NCI-H510A treated with DMSO at 0.1 percent for 48 hours (cell line): ENCODE measurements around the gene ITIH4.
A peak's percentile ranks its signal among the peaks of the same experiment; 100 is the strongest.

Experiments
- DNase-seq: peaks from one replicate; lab custom pipeline; 2025; lab: John Stamatoyannopoulos, UW

The ITIH4 gene

GRCh38 chr3:52848617-52849016 lies 18.1 kb upstream of the ITIH4 start:
- no peak for DNase-seq

GRCh38 chr3:52847726-52848125 lies 17.3 kb upstream of the ITIH4 start:
- no peak for DNase-seq

GRCh38 chr3:52847241-52847640 lies 16.8 kb upstream of the ITIH4 start:
- no peak for DNase-seq

- peak; percentile 39 for DNase-seq
Observed at GRCh38 chr3:52846432-52846965, 16.0 kb upstream of the ITIH4 start.

- no peak for DNase-seq
Observed at GRCh38 chr3:52845691-52846431, 15.4 kb upstream of the ITIH4 start.

- peak; percentile 36 for DNase-seq
Observed at GRCh38 chr3:52845157-52845556, 14.7 kb upstream of the ITIH4 start.

GRCh38 chr3:52844290-52844975 lies 14.0 kb upstream of the ITIH4 start:
- DNase-seq: no peak

GRCh38 chr3:52843881-52844280 lies 13.4 kb upstream of the ITIH4 start:
- DNase-seq: no peak

- no peak for DNase-seq
Observed at GRCh38 chr3:52843108-52843865, 12.8 kb upstream of the ITIH4 start.

- no peak for DNase-seq
Observed at GRCh38 chr3:52842424-52842823, 12.0 kb upstream of the ITIH4 start.

- DNase-seq: no peak
Observed at GRCh38 chr3:52841981-52842340, 11.5 kb upstream of the ITIH4 start.

GRCh38 chr3:52841211-52841980 lies 10.9 kb upstream of the ITIH4 start:
- DNase-seq: no peak

GRCh38 chr3:52839892-52840545 lies 9.5 kb upstream of the ITIH4 start:
- no peak for DNase-seq

GRCh38 chr3:52839268-52839575 lies 8.8 kb upstream of the ITIH4 start:
- no peak for DNase-seq

- no peak for DNase-seq
Observed at GRCh38 chr3:52838561-52839267, 8.2 kb upstream of the ITIH4 start.

GRCh38 chr3:52836986-52837385 lies 6.5 kb upstream of the ITIH4 start:
- DNase-seq: no peak

GRCh38 chr3:52836471-52836845 lies 6.0 kb upstream of the ITIH4 start:
- no peak for DNase-seq

GRCh38 chr3:52835766-52836470 lies 5.4 kb upstream of the ITIH4 start:
- no peak for DNase-seq

GRCh38 chr3:52834871-52835501 lies 4.5 kb upstream of the ITIH4 start, which contains the start of gene MUSTN1:
MUSTN1 (minus strand) TSS chr3:52835019; CDS start chr3:52834948, 71 bp downstream.
- no peak for DNase-seq

- DNase-seq: no peak
Observed at GRCh38 chr3:52833202-52833601, 2.7 kb upstream of the ITIH4 start.
